HG03378 (cell line): ENCODE measurements around the gene KCNH8.

Experiments
- ATAC-seq: cut with Tn5 transposase; IDR thresholded peaks from one replicate; pipeline ENCODE4 v1.9.1; 2021; ENCODE audit warnings: mild to moderate bottlenecking, moderate library complexity; ENCODE audit not compliant: unreplicated experiment

The KCNH8 gene

DNA sequence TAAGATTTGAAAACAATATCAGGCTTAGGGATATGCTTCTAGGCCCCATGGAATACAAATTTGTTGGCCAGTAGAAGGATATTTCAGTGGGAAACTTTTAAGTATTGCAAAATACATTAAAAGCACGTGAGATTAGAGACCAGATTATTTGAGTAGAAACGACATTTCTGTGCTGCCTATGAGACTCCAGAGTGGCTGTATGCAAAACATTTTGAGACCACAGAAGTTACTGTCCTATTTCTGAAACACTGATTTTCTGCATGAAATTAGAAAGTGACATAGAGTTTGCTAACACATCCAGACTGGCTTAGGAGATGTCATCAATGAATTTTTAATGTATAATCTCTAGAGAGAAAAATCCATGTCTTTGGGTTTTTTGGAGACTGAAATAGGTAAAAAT, 99.8 kb downstream of the KCNH8 start:
- ATAC-seq, result no peak

DNA sequence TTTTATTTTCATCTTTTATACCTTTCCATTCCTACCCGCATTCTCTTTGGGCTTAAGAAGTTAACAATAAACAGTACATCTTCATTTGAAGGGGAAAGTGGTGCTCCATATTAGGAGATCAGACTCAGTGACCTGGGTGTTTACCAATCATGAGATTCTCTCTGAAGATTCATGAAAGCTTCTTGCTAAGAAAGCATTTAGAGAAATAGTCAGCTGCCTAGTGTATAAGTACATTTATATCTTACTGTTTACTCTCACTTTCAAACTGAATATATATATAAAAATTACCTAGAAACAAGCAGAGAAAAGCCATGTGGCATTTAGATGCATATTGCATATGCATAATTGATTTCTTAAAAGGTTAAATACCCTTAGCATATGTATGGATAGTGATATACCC, 100.5 kb downstream of the KCNH8 start:
- no peak for ATAC-seq

DNA sequence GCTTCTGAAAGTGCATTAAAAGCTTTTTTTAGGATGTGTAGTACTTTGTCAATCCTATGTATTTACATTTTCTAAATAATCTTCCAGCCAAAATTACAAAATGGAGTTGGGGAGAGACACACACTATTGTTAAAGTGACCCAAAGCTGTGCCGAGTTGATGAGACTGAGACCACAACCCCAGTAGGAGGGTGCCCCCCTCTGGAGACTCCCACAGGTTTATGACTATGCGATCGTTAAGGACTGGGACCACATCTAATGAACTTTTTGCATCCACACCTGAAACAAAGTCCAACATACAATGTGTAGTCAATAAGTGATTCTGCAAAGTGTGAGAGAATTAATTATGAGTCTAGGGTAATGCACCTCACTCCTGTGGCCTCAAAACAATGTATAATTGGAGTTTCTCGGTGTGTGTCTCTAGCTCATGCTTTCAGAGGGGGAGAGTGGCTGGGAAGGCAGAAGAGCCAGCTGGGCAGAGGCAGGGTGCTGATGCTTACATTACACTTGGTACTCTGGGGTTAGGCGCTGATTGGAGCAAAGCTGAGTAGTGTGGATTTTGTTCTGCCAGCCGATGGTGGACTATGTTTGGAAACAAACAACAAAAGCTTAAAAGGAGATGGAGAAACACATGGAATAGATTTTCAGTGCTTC, 102.8 kb downstream of the KCNH8 start:
- no peak for ATAC-seq

DNA sequence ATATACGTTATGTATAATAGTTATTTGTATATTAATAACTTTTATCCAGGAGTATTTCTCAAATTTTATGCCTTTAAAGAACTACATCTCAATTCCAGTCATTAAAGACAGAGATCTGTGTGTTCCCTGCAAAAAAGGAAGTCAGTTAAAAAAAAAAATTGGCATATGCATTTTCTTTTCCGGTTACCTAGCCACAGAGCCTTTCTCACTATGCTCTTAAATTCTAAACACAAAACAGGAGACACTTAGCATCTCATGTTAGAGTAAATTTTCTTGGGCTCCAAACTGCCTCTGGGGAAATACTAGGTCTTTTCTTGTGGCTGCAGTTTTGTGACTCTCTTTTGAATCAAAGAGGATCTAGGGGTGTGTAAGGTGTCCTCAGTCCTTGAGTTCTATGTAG, 105.9 kb downstream of the KCNH8 start:
- no peak for ATAC-seq

DNA sequence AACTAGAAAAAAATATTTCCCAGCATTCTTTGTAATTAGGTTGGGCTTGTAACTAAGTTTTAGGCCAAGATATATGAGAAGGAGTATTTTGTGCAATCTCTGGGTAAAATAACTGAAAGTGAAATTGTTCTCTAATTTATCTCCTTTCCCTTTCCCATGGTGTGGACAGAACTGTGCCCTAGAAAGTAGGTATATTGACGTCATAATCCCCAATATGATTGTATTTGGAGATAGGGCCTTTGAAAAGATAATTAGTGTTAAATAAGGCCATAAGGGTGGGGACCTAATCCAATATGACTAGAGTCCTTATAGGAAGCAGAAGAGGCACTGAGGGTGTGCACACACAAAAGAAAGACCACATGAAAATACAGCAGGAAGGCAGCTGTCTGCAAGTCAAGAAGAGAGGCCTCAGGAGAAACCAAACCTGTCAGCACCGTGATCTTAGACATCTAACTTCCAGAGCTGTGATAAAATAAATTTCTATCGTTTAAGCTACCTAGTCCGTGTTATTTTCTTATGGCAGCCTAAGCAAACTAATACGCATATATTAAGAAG, 106.6 kb downstream of the KCNH8 start:
- ATAC-seq, result no peak

DNA sequence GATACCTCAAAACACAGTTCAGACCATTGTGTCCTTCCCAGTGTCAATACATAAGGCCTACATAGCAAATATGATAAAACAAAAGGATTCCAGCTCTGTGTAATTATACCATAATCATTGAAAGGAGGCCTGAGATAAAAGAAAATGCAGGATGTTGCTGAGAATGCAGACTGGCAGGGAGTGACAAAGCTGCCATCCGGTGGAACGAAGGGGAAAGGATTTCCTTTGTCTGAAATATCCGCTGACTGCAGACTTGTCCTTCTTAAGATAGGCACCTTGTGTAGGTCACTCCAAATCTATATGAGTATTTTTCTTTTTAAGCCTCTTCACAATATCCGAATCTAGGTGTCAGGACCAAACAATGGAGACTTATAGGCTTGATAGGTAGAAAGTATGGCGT, 108.0 kb downstream of the KCNH8 start:
- no peak for ATAC-seq

DNA sequence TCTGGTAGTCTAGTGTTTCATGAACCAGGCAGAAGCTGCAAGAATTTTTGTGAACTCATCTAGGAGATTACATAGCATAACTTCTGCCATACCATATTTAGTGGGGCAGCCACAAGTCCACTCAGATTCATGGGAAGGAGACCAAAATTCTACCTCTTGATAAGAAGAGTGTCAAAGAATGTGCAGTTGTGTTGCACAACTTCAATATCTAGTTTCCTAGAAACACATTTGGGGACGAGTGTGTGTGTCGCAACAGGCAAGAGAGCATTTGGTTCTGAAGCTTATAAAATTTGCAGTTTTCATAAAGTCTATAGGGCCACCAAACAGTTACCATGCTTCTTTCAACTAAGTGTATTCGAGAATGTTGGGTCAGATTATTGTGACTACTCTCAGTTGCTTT, 115.3 kb downstream of the KCNH8 start:
- ATAC-seq, result no peak

DNA sequence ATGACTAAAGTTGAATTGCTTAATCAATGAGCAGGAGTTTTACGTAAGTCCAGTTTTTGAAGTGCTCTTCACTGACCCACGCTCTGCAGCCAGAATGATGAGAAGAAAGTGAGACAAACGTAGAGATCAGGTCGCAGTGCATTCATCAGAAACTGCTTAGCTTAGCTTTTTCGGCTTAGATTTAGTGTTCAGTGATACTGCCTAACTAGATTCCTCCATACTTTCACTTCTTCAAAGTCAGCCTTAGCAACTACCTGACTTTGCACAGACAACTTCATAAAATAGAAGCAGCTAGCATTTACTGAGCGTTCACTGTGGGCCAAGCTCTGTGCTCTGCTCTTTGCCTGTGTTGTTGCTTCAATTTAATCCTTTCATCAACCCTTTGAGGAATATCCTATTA, 116.1 kb downstream of the KCNH8 start:
- no peak for ATAC-seq

DNA sequence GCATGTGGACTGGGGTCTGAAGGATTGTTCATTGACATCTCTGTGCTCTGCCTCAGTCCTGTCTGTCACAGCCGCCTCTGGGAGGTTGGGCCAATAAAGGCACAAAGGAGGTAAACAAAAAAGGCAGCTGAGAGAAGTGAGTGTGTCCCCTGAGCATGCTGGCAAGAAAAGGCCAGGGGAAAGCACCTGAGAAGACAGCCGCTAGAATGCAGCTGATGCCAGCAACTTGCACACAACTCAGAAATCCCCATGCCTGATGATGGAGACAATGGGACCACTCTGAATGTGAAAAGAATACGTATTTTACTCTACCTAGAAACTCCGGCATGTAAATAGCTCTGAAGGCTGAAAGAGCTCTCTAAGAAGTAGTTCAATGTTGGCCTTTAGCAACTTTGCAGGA, 118.7 kb downstream of the KCNH8 start:
- no peak for ATAC-seq

DNA sequence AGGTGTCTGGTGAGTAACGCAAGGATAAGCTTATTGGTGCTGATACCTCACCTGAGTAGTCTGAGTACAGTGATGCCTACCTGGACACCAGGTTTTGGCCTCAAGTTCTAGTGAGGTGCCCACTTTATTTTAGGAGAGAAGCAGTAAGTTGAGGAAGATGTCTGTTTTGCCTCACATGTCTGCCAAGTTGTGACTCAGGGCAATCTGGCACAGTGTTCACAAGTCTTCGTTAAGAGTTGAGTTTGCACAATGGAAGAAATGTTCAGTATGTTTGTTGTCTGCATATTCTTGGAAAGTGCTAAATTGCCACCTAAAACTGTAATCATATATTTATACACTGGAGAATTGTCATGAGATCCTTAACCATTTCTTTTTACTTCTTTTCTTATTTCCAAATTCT, 122.2 kb downstream of the KCNH8 start:
- ATAC-seq, result no peak

DNA sequence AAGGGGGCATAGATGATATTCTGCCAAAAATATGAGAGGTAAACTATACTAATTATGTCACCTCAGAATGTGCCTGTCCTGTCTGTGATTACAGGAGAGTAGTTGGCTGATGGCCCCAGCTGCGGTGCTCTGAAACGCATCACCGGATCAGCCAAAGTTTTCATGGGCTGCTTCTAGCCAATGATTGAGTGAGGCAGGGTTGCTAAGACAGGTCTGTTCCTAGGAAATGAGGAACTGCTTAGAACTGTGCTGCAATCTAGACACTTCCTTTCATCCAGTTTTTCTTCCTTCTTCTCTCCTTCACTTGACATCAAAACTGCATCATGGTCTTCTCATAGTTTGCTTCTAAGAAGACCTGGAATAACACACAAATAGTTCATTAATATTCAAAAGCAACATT, 124.0 kb downstream of the KCNH8 start:
- ATAC-seq, result no peak

DNA sequence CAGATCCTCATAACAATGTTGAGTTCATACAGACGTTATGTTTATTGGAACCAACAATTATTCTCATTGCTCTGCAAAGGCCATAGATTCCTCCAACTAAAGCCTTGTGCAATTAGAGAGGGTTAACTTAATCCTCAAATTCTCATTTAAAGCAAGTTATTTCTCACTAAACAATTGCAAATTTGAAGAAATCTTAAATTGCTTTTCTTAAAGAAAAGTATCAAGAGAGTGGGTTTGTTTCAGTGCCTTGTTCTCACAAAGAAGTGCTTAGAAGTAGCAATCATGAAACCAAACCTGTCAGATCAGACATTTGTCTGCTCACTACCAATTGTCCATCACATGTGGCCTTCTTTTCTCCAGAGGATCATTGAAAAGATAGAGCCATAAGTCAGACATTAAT, 124.8 kb downstream of the KCNH8 start:
- ATAC-seq, result no peak

DNA sequence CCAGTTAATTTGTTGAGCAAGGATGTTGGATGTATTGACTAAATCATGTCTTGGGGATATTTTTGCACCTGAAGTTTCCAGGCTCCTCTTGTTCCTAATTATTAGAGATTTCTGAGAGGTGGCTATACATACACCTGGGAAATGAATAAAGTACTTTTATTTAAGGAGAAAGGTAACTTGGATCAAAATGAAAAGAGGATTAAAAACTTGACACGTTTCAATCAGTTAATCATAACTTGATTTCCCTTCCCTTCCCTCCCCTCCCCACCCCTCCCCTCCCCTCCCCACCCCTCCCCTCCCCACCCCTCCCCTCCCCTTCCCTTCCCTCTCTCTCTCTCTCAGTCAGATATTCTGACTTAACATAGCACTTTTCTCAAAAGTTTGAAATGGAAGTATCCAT, 126.3 kb downstream of the KCNH8 start:
- no peak for ATAC-seq

DNA sequence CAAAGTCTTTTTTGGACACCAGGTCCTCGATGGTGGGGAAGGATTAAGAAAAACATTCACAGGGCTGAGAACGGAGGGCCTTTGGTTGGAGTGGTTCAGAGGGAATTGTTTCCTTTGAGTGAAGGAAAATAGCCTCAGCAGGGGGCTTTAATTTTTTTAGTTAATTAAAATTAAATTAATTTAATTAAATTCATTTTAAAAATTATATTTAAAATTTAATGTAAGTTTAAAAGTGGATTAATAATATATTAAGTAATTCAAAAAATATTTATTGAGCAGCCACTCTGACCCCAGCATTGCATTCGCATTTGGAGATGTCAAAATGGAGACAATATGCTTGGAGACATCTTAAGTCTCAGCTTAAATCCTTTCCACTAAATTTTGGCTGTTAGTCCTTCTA, 136.7 kb downstream of the KCNH8 start:
- ATAC-seq, result no peak

DNA sequence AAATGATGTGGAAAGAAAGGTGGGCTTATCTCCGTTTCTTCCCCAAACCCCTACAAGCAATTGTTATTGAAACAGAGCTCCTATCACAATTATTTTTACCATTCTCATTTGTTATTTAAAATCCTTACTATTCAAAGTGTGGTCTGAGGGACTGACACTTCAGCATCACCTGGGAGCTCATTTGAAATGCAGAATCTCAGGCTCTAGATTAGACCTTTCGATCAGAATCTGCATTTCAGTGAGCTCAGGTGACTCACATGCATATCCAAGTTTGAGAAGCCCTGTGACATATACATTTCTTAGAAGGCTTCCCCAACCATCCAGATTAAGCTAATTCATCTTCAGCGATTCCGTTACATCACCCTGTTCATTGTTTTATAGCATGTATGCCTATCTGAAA, 145.0 kb downstream of the KCNH8 start:
- ATAC-seq, result no peak

DNA sequence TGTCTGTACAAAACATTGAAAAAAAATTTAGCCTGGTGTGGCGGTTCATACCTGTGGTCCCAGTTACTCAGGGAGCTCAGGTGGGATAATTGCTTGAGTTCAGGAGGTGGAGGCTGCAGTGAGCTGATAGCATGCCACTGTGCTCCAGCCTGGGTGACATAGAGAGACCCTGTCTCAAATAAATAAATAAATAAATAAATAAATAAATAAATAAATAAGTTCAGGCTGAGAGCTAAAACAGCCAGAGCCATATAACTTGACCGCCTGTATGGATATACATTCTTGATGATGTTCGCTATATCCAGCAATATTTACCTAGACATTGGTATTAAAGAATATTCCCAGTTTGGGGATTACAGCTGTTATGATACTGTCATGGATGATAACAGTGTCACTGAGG, 146.9 kb downstream of the KCNH8 start:
- no peak for ATAC-seq

DNA sequence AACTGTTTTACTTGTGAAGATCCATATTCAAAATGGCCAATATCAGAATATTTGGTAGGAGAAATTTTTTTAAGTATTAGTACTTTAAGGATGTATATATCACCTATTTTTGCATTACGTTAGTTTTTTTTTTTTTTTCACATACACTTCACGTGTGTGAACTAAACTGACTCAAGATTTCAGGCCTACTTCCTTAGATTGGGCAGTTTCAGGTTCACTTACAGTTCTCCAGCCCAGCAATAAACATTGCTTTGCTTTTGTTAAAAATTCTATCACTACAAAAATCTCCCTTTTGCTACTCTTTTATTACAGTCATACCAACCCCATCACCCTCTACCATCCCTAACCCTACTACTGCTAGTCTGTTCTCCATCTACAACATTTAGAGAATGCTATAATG, 183.6 kb downstream of the KCNH8 start:
- no peak for ATAC-seq

DNA sequence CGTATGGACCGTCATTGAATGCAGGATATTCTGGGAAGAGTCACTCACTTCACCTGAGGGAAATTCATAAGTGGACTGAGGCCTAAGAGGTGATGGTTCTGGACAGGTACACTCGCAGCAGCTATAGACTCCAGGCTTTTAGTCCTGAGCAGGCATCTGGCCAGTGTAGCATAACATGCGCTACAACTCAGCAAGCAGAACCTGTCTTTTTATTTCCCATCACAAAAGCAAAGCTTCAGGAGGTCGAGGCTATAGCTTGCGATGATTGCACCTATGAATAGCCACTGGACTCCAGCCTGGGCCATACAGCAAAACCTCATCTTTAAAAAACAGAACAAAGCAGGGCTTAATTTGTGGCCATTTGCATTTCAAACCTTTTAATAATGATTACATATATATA, 185.8 kb downstream of the KCNH8 start:
- no peak for ATAC-seq

DNA sequence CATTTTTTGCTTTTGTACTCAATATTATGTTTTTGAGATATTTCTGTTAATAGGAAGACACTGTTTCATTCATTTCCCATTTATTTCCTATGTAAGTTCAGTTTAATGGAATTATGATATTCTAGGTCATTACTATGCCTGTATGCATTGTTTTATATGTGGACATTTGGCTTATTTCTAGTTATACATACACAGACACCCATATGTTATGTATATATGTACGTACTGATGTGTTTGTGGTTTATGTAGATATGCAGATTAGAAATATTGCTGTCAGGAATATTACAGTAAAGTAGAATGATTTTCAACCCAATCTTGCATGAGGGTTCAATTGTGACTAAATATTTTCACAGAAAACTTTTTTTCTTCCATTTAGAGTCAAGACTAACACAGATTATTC, 190.5 kb downstream of the KCNH8 start:
- ATAC-seq, result no peak

DNA sequence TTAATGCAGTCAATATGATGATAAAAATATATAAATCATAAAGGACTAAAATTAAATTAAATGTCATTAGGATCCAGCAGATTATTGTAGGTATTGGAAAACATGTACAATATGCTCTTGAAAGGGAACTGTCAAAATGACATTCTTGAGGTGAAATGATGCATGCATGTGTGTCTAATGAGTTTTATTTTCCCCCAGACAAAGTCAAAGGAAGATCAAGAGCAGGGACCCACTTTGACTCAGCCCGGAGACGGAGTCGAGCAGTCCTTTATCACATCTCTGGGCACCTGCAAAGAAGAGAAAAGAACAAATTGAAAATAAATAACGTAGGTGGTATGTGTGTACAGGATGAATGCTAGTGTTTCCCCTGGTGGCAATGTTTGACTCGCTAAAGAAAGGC, 194.1 kb downstream of the KCNH8 start:
- no peak for ATAC-seq

DNA sequence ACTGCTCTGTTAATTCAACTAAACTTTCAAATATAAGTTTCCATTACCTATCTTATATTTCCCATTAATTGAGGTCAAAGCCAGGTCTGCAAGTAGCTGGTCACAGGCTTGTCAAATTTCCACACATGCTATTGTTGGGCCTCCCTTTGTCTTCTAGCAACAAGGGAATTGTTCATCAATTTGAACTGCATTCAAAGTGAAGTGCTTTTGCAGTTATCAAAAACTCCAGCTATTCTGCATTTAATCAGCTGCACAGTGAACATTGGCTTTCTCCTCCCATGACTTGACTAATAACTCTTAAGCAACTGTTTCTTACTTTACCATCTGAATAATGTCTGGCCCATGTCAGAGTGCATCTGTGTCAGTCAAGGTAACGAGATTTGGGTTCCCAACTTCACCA, 198.4 kb downstream of the KCNH8 start:
- no peak for ATAC-seq

DNA sequence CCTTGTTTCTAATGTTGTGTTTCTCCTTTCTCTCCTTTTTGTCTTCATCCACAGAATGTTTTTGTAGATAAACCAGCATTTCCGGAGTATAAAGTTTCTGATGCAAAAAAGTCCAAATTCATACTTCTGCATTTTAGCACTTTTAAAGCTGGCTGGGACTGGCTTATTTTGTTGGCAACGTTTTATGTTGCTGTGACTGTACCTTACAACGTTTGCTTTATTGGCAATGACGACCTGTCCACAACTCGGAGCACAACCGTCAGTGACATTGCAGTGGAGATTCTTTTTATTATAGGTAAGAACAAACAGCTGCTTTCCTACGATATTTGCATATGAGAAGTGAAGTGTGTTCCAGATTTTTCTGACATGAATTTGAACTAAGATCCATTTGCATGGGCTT, 199.4 kb downstream of the KCNH8 start:
- no peak for ATAC-seq

DNA sequence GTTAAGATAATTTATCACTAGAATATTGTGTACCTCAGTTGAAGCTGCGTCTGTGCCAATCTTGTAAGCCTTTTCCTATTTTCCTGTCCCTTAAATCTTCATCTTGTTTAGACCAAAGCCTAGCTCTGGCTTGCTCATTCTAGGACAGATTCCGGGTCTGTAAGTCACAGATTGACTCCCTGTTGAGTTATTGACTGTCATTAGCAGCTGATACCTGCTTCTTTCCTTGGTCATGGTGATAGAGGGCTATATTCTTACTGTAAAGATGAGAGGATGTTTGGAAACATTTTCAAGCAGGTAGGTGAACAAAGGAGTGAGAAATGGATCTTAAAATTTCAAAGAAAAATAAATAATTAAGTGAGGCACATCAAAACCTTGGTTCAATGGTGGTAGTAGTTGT, 200.2 kb downstream of the KCNH8 start:
- no peak for ATAC-seq
